ENCODE data around the gene DMRTC2.

DNA sequence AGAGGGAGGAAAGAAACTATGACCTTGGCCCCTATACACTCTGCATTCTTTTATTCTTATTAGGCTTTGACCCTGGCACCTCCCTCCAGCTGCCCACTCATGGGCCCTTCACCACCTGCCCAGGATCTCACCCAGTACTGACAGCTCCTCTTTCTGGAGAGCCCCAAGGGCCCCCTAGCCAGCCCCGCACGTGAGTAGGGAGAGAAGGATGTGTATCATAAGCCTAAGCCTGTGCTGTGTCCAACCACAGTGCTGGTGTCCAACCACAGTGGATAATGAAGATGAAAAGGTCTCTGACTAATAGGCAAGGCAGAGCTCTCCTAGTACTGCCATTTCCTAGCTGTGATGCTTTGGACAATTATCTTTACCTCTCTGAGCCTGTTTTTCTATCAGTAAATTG is 4.2 kb downstream of the DMRTC2 start:
- TF ChIP-seq POLR2AphosphoS5 (IDR thresholded peaks at IDR 0.05) (no peak), EZH2 (IDR thresholded peaks at IDR 0.05; ENCODE audit: borderline replicate concordance, insufficient read depth, low read length, poor library complexity, severe bottlenecking) (no peak), EP300 (conservative IDR thresholded peaks at IDR 0.05; ENCODE audit: poor library complexity, severe bottlenecking) (no peak), RAD21 (conservative IDR thresholded peaks at IDR 0.05) (no peak)
- TF ChIP-seq, protein P1, sequence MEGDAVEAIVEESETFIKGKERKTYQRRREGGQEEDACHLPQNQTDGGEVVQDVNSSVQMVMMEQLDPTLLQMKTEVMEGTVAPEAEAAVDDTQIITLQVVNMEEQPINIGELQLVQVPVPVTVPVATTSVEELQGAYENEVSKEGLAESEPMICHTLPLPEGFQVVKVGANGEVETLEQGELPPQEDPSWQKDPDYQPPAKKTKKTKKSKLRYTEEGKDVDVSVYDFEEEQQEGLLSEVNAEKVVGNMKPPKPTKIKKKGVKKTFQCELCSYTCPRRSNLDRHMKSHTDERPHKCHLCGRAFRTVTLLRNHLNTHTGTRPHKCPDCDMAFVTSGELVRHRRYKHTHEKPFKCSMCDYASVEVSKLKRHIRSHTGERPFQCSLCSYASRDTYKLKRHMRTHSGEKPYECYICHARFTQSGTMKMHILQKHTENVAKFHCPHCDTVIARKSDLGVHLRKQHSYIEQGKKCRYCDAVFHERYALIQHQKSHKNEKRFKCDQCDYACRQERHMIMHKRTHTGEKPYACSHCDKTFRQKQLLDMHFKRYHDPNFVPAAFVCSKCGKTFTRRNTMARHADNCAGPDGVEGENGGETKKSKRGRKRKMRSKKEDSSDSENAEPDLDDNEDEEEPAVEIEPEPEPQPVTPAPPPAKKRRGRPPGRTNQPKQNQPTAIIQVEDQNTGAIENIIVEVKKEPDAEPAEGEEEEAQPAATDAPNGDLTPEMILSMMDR (IDR thresholded peaks at IDR 0.05; ENCODE audit: poor library complexity, severe bottlenecking) = no peak

Data from neural cell (in vitro differentiated cells).